Measurements from ENCODE around the gene KRTAP10-2. TPM values are rescaled to one million over a fixed set of nuclear protein-coding genes. Genes with fewer than 3 reads are reported as not detected.

The KRTAP10-2 gene
- total and polyA plus RNA-seq, 2 of the 4 experiments (the other 2 are of a cell fraction), result not detected

- CTCF ChIA-PET, result interaction anchor here (0.6 kb wide), 1 partner anchor 330 kb away, joined by 8 read pairs; no protein-coding TSS in a partner anchor
- no peak overlapping the region for H3K9ac ChIP-seq (ENCODE audit: low read depth, low read length)
- H3K79me1 ChIP-seq (ENCODE audit: low read depth in 1 of 2, low read length in 2 of 2), result no peaks in the 10 kb centered on the region
- WGBS, 2 experiments (ENCODE audit: extremely low coverage in 2 of 2, insufficient read length in 1 of 2), result 72% methylated on average over 13 of the region's 18 CpGs; no CpG with 5 or more reads in 1 of the 2 experiments
- H3K56ac ChIP-seq (ENCODE audit: extremely low read depth, insufficient read depth, low read length), result no peak overlapping the region
- H2AK5ac ChIP-seq (ENCODE audit: low read depth, low read length), result no peak overlapping the region
- H2BK5ac ChIP-seq (ENCODE audit: low read depth, low read length, poor library complexity, severe bottlenecking), result no peak overlapping the region
- no peak overlapping the region for H3K18ac ChIP-seq (ENCODE audit: low read depth, low read length)
- no peak for DNase-seq
- H2BK15ac ChIP-seq (ENCODE audit: low read depth, low read length), result no peak overlapping the region
- in situ Hi-C loops (cut with MboI; ENCODE audit: low sequenced_read_pairs), result loop anchor here (25.0 kb wide), 1 partner anchor 427 kb away; the partner anchor contains the start of gene SLX9
- intact Hi-C loops (cut with micrococcal nuclease), result loop anchor here (1.0 kb wide), 1 partner anchor 283 kb away; no protein-coding TSS in a partner anchor
- no peaks in the 10 kb centered on the region for H3K4me1 ChIP-seq (ENCODE audit: control insufficient read depth, insufficient read depth, low read length)
- POLR2A ChIA-PET (ENCODE audit: unreplicated experiment), result no interaction called here
- dilution Hi-C loops (cut with HindIII; ENCODE audit: low sequenced_read_pairs, unreplicated experiment), result no loop called here
- H2BK120ac ChIP-seq (ENCODE audit: low read depth, low read length), result no peak overlapping the region
- H3K4ac ChIP-seq (ENCODE audit: low read depth, low read length), result no peak overlapping the region
- H4K91ac ChIP-seq (ENCODE audit: insufficient read depth, low read depth, low read length), result no peak overlapping the region
- no peak for ATAC-seq (ENCODE audit: low read depth)
- H3K4me3 ChIP-seq (ENCODE audit: insufficient read depth, low read depth, low read length), result no peak overlapping the region
- no peaks in the 10 kb centered on the region for H3K9me1 ChIP-seq (ENCODE audit: insufficient read depth, low read length)
- H3K27me3 ChIP-seq (ENCODE audit: control insufficient read depth, insufficient read depth, low read length), result peaks cover 23% of the 10 kb centered on the region
- H3K27ac ChIP-seq (ENCODE audit: insufficient read depth, low read length), result no peak overlapping the region
- H3K36me3 ChIP-seq (ENCODE audit: control insufficient read depth, insufficient read depth, low read length), result no peaks in the 10 kb centered on the region
- H2AFZ ChIP-seq (replicated peaks; ENCODE audit: low read length, poor library complexity), result no peak overlapping the region
- H2BK20ac ChIP-seq (ENCODE audit: low read depth, low read length), result no peak overlapping the region
- H3K9me3 ChIP-seq (ENCODE audit: control insufficient read depth, insufficient read depth, low read length), result no peaks in the 10 kb centered on the region
- TF ChIP-seq RFX5 (IDR thresholded peaks at IDR 0.05; ENCODE audit: low read depth, low read length) (no peak), RAD21 (IDR thresholded peaks at IDR 0.05; ENCODE audit: low read length) (no peak), NFE2L2 (IDR thresholded peaks at IDR 0.05; ENCODE audit: low read depth, low read length) (no peak), CTCF (conservative IDR thresholded peaks at IDR 0.05; ENCODE audit: low read depth, low read length) (no peak), MAFK (IDR thresholded peaks at IDR 0.05; ENCODE audit: low read depth, low read length) (no peak), ELK1 (IDR thresholded peaks at IDR 0.05; ENCODE audit: borderline replicate concordance, low read depth, low read length) (no peak), CHD1 (IDR thresholded peaks at IDR 0.05; ENCODE audit: low read depth, low read length) (no peak), MAZ (IDR thresholded peaks at IDR 0.05; ENCODE audit: borderline replicate concordance, low read depth, low read length) (no peak)
- H4K5ac ChIP-seq (ENCODE audit: low read depth, low read length), result no peak overlapping the region
- H3K4me2 ChIP-seq (ENCODE audit: low read depth, low read length), result no peak overlapping the region
- H4K20me1 ChIP-seq (ENCODE audit: insufficient read depth, low read length), result no peaks in the 10 kb centered on the region
- H3K23ac ChIP-seq (ENCODE audit: low read depth, low read length), result no peak overlapping the region
- no peak overlapping the region for H4K8ac ChIP-seq (ENCODE audit: low read depth in 2 of 2, low read length in 2 of 2)
- H2AK9ac ChIP-seq (replicated peaks; ENCODE audit: low read depth, low read length, poor library complexity), result no peak overlapping the region
- no peak overlapping the region for H3K14ac ChIP-seq (replicated peaks; ENCODE audit: low read depth, low read length)
- BruUV-seq (replicated peaks), result no TSS peak
These were observed 41.2 kb downstream of the KRTAP10-2 start for GRCh38 chr21:44510109-44510507.

All from IMR-90 (cell line).